T1000 (cell line): ENCODE data around the gene CASP10.
"Not testable (repeated sequence)": the region's sequence is repeated elsewhere in the genome, so short reads cannot be mapped to it uniquely, and the experiment has no call there.

Experiments
- DNase-seq: peaks from one replicate; lab custom pipeline; 2025; ENCODE audit warnings: mixed read lengths; lab: John Stamatoyannopoulos, UW

CASP10 gene

GRCh38 chr2:201156036-201156435 lies 26.9 kb upstream of the CASP10 start:
- DNase-seq, result no peak

GRCh38 chr2:201156640-201157039 lies 26.3 kb upstream of the CASP10 start:
- DNase-seq, result no peak

- DNase-seq, result no peak
Observed at GRCh38 chr2:201157694-201158093, 25.2 kb upstream of the CASP10 start.

- DNase-seq, result no peak
Observed at GRCh38 chr2:201158111-201158929, 24.6 kb upstream of the CASP10 start.

GRCh38 chr2:201164166-201164565 lies 18.8 kb upstream of the CASP10 start:
- DNase-seq, result no peak

- no peak for DNase-seq
Observed at GRCh38 chr2:201167546-201167945, 15.4 kb upstream of the CASP10 start.

GRCh38 chr2:201168496-201168895 lies 14.4 kb upstream of the CASP10 start:
- not testable (repeated sequence) for DNase-seq

GRCh38 chr2:201171259-201171814 lies 11.6 kb upstream of the CASP10 start:
- DNase-seq, result no peak

GRCh38 chr2:201172279-201172678 lies 10.7 kb upstream of the CASP10 start:
- DNase-seq, result no peak

- no peak for DNase-seq
Observed at GRCh38 chr2:201174687-201175086, 8.3 kb upstream of the CASP10 start.

- no peak for DNase-seq
Observed at GRCh38 chr2:201176081-201176481, 6.9 kb upstream of the CASP10 start.

- DNase-seq, result no peak
Observed at GRCh38 chr2:201180010-201180409, 2.9 kb upstream of the CASP10 start.

GRCh38 chr2:201183365-201183727 lies 405 bp downstream of the CASP10 start:
- DNase-seq, result no peak

- DNase-seq, result not testable (repeated sequence)
Observed at GRCh38 chr2:201183835-201184234, 894 bp downstream of the CASP10 start.

- DNase-seq, result not testable (repeated sequence)
Observed at GRCh38 chr2:201184248-201184647, 1.3 kb downstream of the CASP10 start.

GRCh38 chr2:201185863-201186262 lies 2.9 kb downstream of the CASP10 start:
- DNase-seq, result no peak

GRCh38 chr2:201186982-201187381 lies 4.0 kb downstream of the CASP10 start:
- DNase-seq, result no peak

- no peak for DNase-seq
Observed at GRCh38 chr2:201188449-201188848, 5.5 kb downstream of the CASP10 start.

- DNase-seq, result no peak
Observed at GRCh38 chr2:201191132-201191875, 8.4 kb downstream of the CASP10 start.

GRCh38 chr2:201194097-201194496 lies 11.2 kb downstream of the CASP10 start:
- no peak for DNase-seq

- DNase-seq, result no peak
Observed at GRCh38 chr2:201195331-201195730, 12.4 kb downstream of the CASP10 start.

GRCh38 chr2:201196003-201196402 lies 13.1 kb downstream of the CASP10 start:
- no peak for DNase-seq

- DNase-seq, result no peak
Observed at GRCh38 chr2:201196803-201197202, 13.9 kb downstream of the CASP10 start.
